Measurements from ENCODE around the gene CD74. TPM values are rescaled to one million over a fixed set of nuclear protein-coding genes. Genes with fewer than 3 reads are reported as not detected.

Gene CD74
- total RNA-seq, 4 donors from 2014 or later: 118 to 1,231 (median 675) TPM

DNA sequence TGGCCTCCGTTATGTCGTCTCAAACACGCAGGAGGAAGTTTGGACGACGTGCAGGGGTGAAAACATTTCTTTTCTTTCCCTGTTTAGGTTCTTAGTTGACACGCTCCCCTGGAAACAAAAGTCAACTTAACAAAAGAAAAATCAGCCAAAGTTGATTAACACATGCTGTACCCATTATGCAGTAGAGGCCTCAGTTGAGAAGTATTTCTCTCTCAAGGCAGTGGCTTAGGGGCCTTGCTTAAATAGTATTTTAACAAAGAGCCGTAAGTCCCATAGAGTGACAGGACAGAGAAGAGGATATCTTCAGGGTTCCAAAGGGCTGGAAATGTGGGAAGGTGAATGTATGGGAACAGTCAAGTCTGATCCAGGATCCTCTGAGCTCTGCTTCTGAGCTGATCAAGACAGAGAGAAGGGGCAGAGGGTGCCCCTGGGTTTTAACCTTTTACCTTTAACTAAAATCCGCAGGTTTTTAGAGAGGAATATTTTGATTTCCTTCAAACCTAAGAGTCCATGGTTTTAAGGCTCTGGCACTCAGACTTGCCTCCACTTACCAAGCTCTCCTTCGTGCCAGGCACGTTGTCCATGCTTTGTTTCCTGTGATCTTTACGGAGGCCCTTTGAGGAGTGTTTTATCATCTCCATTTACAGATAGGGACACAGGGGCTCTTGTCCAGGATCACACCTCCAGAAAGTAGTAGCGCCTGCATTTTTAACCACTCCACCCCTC is 629 bp upstream of the CD74 start:
- peak overlapping the region; percentile 79 to 80 for H3K27ac ChIP-seq
- H3K4me3 ChIP-seq: peak overlapping the region in 1 of 2 donors; percentile 39
- no peak for DNase-seq
- no peaks in the 10 kb centered on the region for H3K27me3 ChIP-seq
- intact Hi-C loops (cut with DNase I; ENCODE audit: low total_unique reads): no loop called here
- no peak for TF ChIP-seq CTCF (IDR thresholded peaks at IDR 0.05)
- no peak for TF ChIP-seq POLR2A (IDR thresholded peaks at IDR 0.05)
- H3K9me3 ChIP-seq: no peaks in the 10 kb centered on the region
- H3K4me1 ChIP-seq: no peaks in the 10 kb centered on the region
- H3K36me3 ChIP-seq: no peaks in the 10 kb centered on the region

GRCh38 chr5:150411245-150411979 is 1.3 kb downstream of the CD74 start:
- DNase-seq: peak in 1 of 2 donors; percentile 59
- Histone ChIP-seq H3K4me3 (peak overlapping the region; percentile 29 to 39), H3K27ac (peak overlapping the region; percentile 79 to 80), H3K9me3 (no peaks in the 10 kb centered on the region), H3K36me3 (no peaks in the 10 kb centered on the region), H3K4me1 (no peaks in the 10 kb centered on the region), H3K27me3 (no peaks in the 10 kb centered on the region)
- no peak for TF ChIP-seq CTCF (IDR thresholded peaks at IDR 0.05)
- TF ChIP-seq POLR2A (IDR thresholded peaks at IDR 0.05): peak in 1 of 2 donors; percentile 23
- intact Hi-C loops (cut with DNase I; ENCODE audit: low total_unique reads): no loop called here

- intact Hi-C loops (cut with DNase I; ENCODE audit: low total_unique reads): no loop called here
- TF ChIP-seq POLR2A (IDR thresholded peaks at IDR 0.05) (no peak), CTCF (IDR thresholded peaks at IDR 0.05) (no peak)
- Histone ChIP-seq H3K27me3 (no peaks in the 10 kb centered on the region), H3K4me3 (peak overlapping the region in 1 of 2 donors; percentile 29), H3K4me1 (no peaks in the 10 kb centered on the region), H3K27ac (peak overlapping the region; percentile 79 to 80), H3K9me3 (no peaks in the 10 kb centered on the region), H3K36me3 (no peaks in the 10 kb centered on the region)
- peak; percentile 64 to 86 for DNase-seq
Observed at GRCh38 chr5:150410524-150411244, 2.0 kb downstream of the CD74 start.

- no peaks in the 10 kb centered on the region for H3K27me3 ChIP-seq
- H3K4me1 ChIP-seq: no peaks in the 10 kb centered on the region
- TF ChIP-seq CTCF (IDR thresholded peaks at IDR 0.05) (no peak), POLR2A (IDR thresholded peaks at IDR 0.05) (peak; percentile 14 to 29)
- H3K4me3 ChIP-seq: no peak overlapping the region
- no peaks in the 10 kb centered on the region for H3K9me3 ChIP-seq
- H3K27ac ChIP-seq: peak overlapping the region; percentile 79 to 80
- no peaks in the 10 kb centered on the region for H3K36me3 ChIP-seq
- intact Hi-C loops (cut with DNase I; ENCODE audit: low total_unique reads): no loop called here
- peak; percentile 74 to 85 for DNase-seq
Observed at GRCh38 chr5:150409638-150410523, 2.8 kb downstream of the CD74 start.

Measured in uterus (tissue), 4 donors.